PC-3 (cell line): Measurements from ENCODE around the gene ELMO3. TPM values are rescaled to one million over a fixed set of nuclear protein-coding genes. Genes with fewer than 3 reads are reported as not detected.

Source experiments
- ATAC-seq: fragments of 200-7000 bp; cut with Tn5 transposase; 2 replicates; pipeline ENCODE4 v1.9.1; 2020; ENCODE audit warnings: mild to moderate bottlenecking, moderate library complexity
- BruUV-seq: library from RNA; stranded (reverse); fragments of 400-500 nt; replicated peaks from 2 replicates; lab custom pipeline; 2021; lab: Mats Ljungman, UMichigan
- CTCF ChIA-PET: fragments of 300-600 bp; sonication (Branson Sonifier 250); formaldehyde crosslinking; loops from one replicate; lab custom pipeline; 2022; ENCODE audit warnings: antibody characterized with exemption; lab: Charles Lee
- POLR2A ChIA-PET: fragments of 300-600 bp; sonication (Branson Sonifier 250); formaldehyde crosslinking; loops from one replicate; lab custom pipeline; 2022; ENCODE audit warnings: antibody characterized with exemption; ENCODE audit not compliant: unreplicated experiment; lab: Charles Lee
- DNase-seq: peaks from one replicate; pipeline ENCODE4 v3.0.0-alpha.2; 2015
- H2AFZ ChIP-seq: fragments of 300-600 bp; sonication (generic); 2 replicates; pipeline ENCODE4 v1.6.0; 2016; ENCODE audit warnings: antibody characterized with exemption, low read length
- H3F3A ChIP-seq: fragments of 300-600 bp; sonication (generic); one replicate; pipeline ENCODE4 v1.6.0; 2017; ENCODE audit warnings: antibody characterized with exemption, low read length, control low read depth, mild to moderate bottlenecking; ENCODE audit not compliant: unreplicated experiment
- H3K27ac ChIP-seq: fragments of 300-600 bp; sonication (generic); 2 replicates; pipeline ENCODE4 v1.5.1; 2016; ENCODE audit warnings: mild to moderate bottlenecking, low read length
- H3K27me3 ChIP-seq: fragments of 300-600 bp; sonication (generic); 2 replicates; pipeline ENCODE4 v1.6.1; 2016; ENCODE audit warnings: low read length, mixed read lengths
- H3K36me3 ChIP-seq: fragments of 300-600 bp; sonication (generic); 2 replicates; pipeline ENCODE4 v1.6.1; 2016; ENCODE audit warnings: low read depth, mixed run types, low read length, mixed read lengths
- H3K4me1 ChIP-seq: fragments of 300-600 bp; sonication (generic); 2 replicates; pipeline ENCODE4 v1.5.1; 2016; ENCODE audit warnings: low read length; ENCODE audit not compliant: insufficient read depth
- H3K4me2 ChIP-seq: fragments of 300-600 bp; sonication (generic); 2 replicates; pipeline ENCODE4 v1.6.0; 2016; ENCODE audit warnings: low read length
- H3K4me3 ChIP-seq: fragments of 300-600 bp; sonication (generic); 2 replicates; pipeline ENCODE4 v1.5.1; 2016; ENCODE audit warnings: mild to moderate bottlenecking, low read length, mixed read lengths
- H3K79me2 ChIP-seq: fragments of 300-600 bp; sonication (generic); 2 replicates; pipeline ENCODE4 v1.6.1; 2017; ENCODE audit warnings: low read length, mixed read lengths
- H3K9ac ChIP-seq: fragments of 300-600 bp; sonication (generic); 2 replicates; pipeline ENCODE4 v1.6.0; 2016; ENCODE audit warnings: mild to moderate bottlenecking, low read length
- H3K9me2 ChIP-seq: fragments of 300-600 bp; sonication (generic); replicated peaks from 2 replicates; pipeline ENCODE4 v1.6.1; 2016; ENCODE audit warnings: mixed run types, low read length, mixed read lengths
- H3K9me3 ChIP-seq: fragments of 300-600 bp; sonication (generic); 2 replicates; pipeline ENCODE4 v1.6.1; 2016; ENCODE audit warnings: low read length, mixed read lengths
- H4K20me1 ChIP-seq: fragments of 300-600 bp; sonication (generic); 2 replicates; pipeline ENCODE4 v1.6.1; 2016; ENCODE audit warnings: low read length, mixed read lengths
- EZH2 ChIP-seq: fragments of 300-600 bp; sonication (generic); IDR thresholded peaks from one replicate; pipeline ENCODE4 v1.6.1; 2017; ENCODE audit warnings: antibody characterized with exemption, mild to moderate bottlenecking, low read length; ENCODE audit not compliant: unreplicated experiment
- EZH2phosphoT487 ChIP-seq: fragments of 300-600 bp; sonication (generic); IDR thresholded peaks from 2 replicates; pipeline ENCODE4 v1.6.1; 2018; ENCODE audit warnings: mild to moderate bottlenecking, antibody characterized with exemption, low read length, borderline replicate concordance
- intact Hi-C: fragments of 100-400 bp; cut with micrococcal nuclease; formaldehyde crosslinking; loops from 2 replicates; pipeline ENCODE4 v1.9.0; 2023
- microRNA-seq: library from miRNA; unstranded; fragments of <30 nt; microRNA quantifications from one replicate; pipeline ENCODE4 v1.1.0, GENCODE V29; 2020; ENCODE audit not compliant: unreplicated experiment
- total RNA-seq: library from RNA; depleted of rRNA; stranded (reverse); fragments of >200 nt; gene quantifications from 2 replicates; pipeline ENCODE4 v1.2.3, GENCODE V29; 2014; rRNA removed
- TF ChIP-seq, protein P1 (sequence below): fragments of 300-600 bp; sonication (generic); conservative IDR thresholded peaks from 2 replicates; pipeline ENCODE4 v1.5.1; 2017; ENCODE audit warnings: antibody characterized with exemption, low read depth, mild to moderate bottlenecking, low read length

Gene ELMO3
- total RNA-seq, 1 experiment from 2014 or later: 2.2 TPM

DNA sequence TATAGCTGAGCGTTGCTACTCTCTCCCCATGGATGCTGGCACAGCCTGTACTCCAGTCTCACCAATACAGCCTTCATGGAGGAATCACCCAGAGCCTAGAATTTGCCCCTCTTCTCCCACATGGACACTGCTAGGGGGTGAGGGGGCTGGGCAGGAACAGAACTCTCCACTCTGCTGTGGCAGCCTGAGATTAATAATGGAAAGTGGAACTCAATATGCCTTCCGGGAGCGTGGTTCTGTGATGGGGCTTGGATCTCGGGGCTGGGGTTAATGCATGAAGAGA lies 51.1 kb downstream of the ELMO3 start:
- DNase-seq (no peak), ATAC-seq (no peak)
- no peak overlapping the region for H2AFZ ChIP-seq
- H3K4me1 ChIP-seq: peaks cover 24% of the 10 kb centered on the region
- peaks cover 1% of the 10 kb centered on the region for H3F3A ChIP-seq
- H4K20me1 ChIP-seq: no peaks in the 10 kb centered on the region
- BruUV-seq: no TSS peak
- peak overlapping the region; percentile 95; the same call in 1 of the 2 replicates for H3K4me2 ChIP-seq
- H3K36me3 ChIP-seq: no peaks in the 10 kb centered on the region
- H3K79me2 ChIP-seq: peaks cover 21% of the 10 kb centered on the region
- intact Hi-C loops: no loop called here
- H3K9ac ChIP-seq: no peak overlapping the region
- H3K4me3 ChIP-seq: no peak overlapping the region
- no peaks in the 10 kb centered on the region for H3K9me3 ChIP-seq
- H3K9me2 ChIP-seq: no peaks in the 10 kb centered on the region
- no peak for TF ChIP-seq EZH2phosphoT487
- TF ChIP-seq, protein P1, sequence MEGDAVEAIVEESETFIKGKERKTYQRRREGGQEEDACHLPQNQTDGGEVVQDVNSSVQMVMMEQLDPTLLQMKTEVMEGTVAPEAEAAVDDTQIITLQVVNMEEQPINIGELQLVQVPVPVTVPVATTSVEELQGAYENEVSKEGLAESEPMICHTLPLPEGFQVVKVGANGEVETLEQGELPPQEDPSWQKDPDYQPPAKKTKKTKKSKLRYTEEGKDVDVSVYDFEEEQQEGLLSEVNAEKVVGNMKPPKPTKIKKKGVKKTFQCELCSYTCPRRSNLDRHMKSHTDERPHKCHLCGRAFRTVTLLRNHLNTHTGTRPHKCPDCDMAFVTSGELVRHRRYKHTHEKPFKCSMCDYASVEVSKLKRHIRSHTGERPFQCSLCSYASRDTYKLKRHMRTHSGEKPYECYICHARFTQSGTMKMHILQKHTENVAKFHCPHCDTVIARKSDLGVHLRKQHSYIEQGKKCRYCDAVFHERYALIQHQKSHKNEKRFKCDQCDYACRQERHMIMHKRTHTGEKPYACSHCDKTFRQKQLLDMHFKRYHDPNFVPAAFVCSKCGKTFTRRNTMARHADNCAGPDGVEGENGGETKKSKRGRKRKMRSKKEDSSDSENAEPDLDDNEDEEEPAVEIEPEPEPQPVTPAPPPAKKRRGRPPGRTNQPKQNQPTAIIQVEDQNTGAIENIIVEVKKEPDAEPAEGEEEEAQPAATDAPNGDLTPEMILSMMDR: no peak
- no peak for TF ChIP-seq EZH2
- CTCF ChIA-PET: no interaction called here
- no peaks in the 10 kb centered on the region for H3K27me3 ChIP-seq
- POLR2A ChIA-PET: no interaction called here
- no peak overlapping the region for H3K27ac ChIP-seq

DNA sequence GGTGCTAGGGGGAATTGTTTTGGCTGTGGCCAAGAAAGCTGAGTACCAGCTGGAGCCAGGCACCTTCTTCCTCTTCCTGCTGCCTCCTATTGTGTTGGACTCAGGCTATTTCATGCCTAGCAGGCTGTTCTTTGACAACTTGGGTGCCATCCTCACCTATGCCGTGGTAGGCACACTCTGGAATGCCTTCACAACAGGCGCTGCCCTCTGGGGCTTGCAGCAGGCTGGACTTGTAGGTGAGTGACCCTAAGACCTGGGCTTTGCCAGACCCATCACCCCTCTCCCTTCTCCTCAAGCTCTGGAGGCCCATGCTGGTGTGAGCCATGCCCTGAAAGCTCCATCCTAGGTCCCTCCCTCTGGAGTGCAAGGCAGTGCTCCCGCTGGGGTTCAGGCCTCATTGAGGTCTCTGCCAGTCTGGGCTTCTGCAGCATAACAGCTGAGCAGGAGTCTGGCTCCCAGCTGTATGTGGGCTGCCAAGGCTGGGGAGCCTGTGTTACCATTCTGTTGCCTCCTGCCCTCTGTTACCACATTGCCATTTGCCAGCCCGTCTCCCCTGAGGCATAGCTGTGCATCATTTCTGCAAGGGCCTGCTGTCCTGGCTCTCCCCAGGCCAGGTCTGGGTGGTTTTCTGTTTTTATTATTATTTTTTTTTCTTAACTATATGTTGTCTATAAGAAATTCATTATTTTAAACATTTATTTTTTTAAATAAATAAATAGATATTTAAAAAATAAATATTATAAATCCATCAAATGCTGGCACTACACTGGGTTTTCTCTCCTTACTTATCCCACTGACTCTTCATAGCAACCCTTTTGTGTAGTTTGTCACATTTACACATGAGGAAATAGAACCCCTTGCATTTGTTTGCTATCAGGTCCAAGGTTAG lies 53.9 kb downstream of the ELMO3 start:
- CTCF ChIA-PET: no interaction called here
- no peaks in the 10 kb centered on the region for H4K20me1 ChIP-seq
- H3K4me2 ChIP-seq: no peak overlapping the region
- no peak overlapping the region for H3K9ac ChIP-seq
- BruUV-seq: no TSS peak
- no peaks in the 10 kb centered on the region for H3K79me2 ChIP-seq
- H3K9me2 ChIP-seq: no peaks in the 10 kb centered on the region
- no peaks in the 10 kb centered on the region for H3K9me3 ChIP-seq
- H3K4me3 ChIP-seq: no peak overlapping the region
- no peak overlapping the region for H2AFZ ChIP-seq
- no peaks in the 10 kb centered on the region for H3K36me3 ChIP-seq
- no peaks in the 10 kb centered on the region for H3K27me3 ChIP-seq
- H3K27ac ChIP-seq: no peak overlapping the region
- DNase-seq (no peak), ATAC-seq (no peak)
- intact Hi-C loops: no loop called here
- POLR2A ChIA-PET: no interaction called here
- TF ChIP-seq, protein P1: no peak
- TF ChIP-seq EZH2: no peak
- no peak for TF ChIP-seq EZH2phosphoT487
- no peaks in the 10 kb centered on the region for H3F3A ChIP-seq
- H3K4me1 ChIP-seq: peaks cover 11% of the 10 kb centered on the region

Small RNA genes lying within 50 kb of the gene (microRNA-seq; reads per million reads assigned to microRNA genes)
- gene MIR328: 68.9 reads per million, percentile 59 among the genes with 10 or more reads in this experiment

Other genes with a start within 250 kb of the ELMO3 start
- gene CES3, start 237.9 kb upstream of the ELMO3 start, total RNA-seq: 0.26 and 0.58 TPM in 2 replicates
- 2.1 and 2.6 TPM in 2 replicates for gene CES4A, start 210.5 kb upstream of the ELMO3 start, total RNA-seq
- gene CBFB, start 170.0 kb upstream of the ELMO3 start, total RNA-seq: 50.6 and 103 TPM in 2 replicates
- 12.4 and 18.8 TPM in 2 replicates for gene PHAF1, start 89.2 kb upstream of the ELMO3 start, total RNA-seq
- 2.3 and 2.8 TPM in 2 replicates for gene B3GNT9, start 48.1 kb upstream of the ELMO3 start, total RNA-seq
- gene TRADD, start 39.2 kb upstream of the ELMO3 start, total RNA-seq: 19.4 and 26.6 TPM in 2 replicates
- gene FBXL8, start 39.2 kb upstream of the ELMO3 start, total RNA-seq: 8.7 and 13.1 TPM in 2 replicates
- gene HSF4, start 34.4 kb upstream of the ELMO3 start, total RNA-seq: 20.6 and 24.8 TPM in 2 replicates
- gene NOL3, start 28.6 kb upstream of the ELMO3 start, total RNA-seq: 64.5 and 91.6 TPM in 2 replicates
- 22.6 and 29.6 TPM in 2 replicates for gene MATCAP1, start 15.2 kb upstream of the ELMO3 start, total RNA-seq
- gene EXOC3L1, start 9.0 kb upstream of the ELMO3 start, total RNA-seq: not detected in 2 replicates
- gene E2F4, start 7.0 kb upstream of the ELMO3 start, total RNA-seq: 86.2 and 107 TPM in 2 replicates
- gene TMEM208, start 28.0 kb downstream of the ELMO3 start, total RNA-seq: 35.4 and 36.6 TPM in 2 replicates
- 45.5 and 57.1 TPM in 2 replicates for gene FHOD1, start 48.4 kb downstream of the ELMO3 start, total RNA-seq
- 0.81 and 1.1 TPM in 2 replicates for gene SLC9A5, start 49.8 kb downstream of the ELMO3 start, total RNA-seq
- 8.9 and 15.6 TPM in 2 replicates for gene PLEKHG4, start 80.4 kb downstream of the ELMO3 start, total RNA-seq
- not detected in 2 replicates for gene KCTD19, start 127.6 kb downstream of the ELMO3 start, total RNA-seq
- gene LRRC36, start 127.7 kb downstream of the ELMO3 start, total RNA-seq: 0.92 TPM in 1 of 2 replicates, not detected in the other
- not detected in 2 replicates for gene TPPP3, start 194.4 kb downstream of the ELMO3 start, total RNA-seq
- gene ZDHHC1, start 217.3 kb downstream of the ELMO3 start, total RNA-seq: 4.8 and 5.1 TPM in 2 replicates
- 2.4 and 8.3 TPM in 2 replicates for gene HSD11B2, start 232.0 kb downstream of the ELMO3 start, total RNA-seq